ENCODE results near the gene ENTR1.

- no peak for TF ChIP-seq CTCF (IDR thresholded peaks at IDR 0.05)
- TF ChIP-seq POLR2A (IDR thresholded peaks at IDR 0.05), result no peak
These were observed 18.5 kb downstream of the ENTR1 start for GRCh38 chr9:136391737-136392537.
